WTC11 (cell line): Measurements from ENCODE around the gene CRCP. TPM values are rescaled to one million over a fixed set of nuclear protein-coding genes. Genes with fewer than 3 reads are reported as not detected.

ENCODE experiments used
- ATAC-seq: fragments of 200-7000 bp; cut with Tn5 transposase; 2 replicates; pipeline ENCODE4 v1.10.0; 2021; ENCODE audit warnings: mild to moderate bottlenecking, moderate library complexity
- CTCF ChIA-PET: fragments of 300-600 bp; sonication (Branson Sonifier 250); formaldehyde crosslinking; loops from one replicate; lab custom pipeline; 2021; ENCODE audit warnings: antibody characterized with exemption; lab: Charles Lee
- POLR2A ChIA-PET: fragments of 350-600 bp; sonication (Branson Sonifier 250); formaldehyde crosslinking; loops from one replicate; lab custom pipeline; 2021; ENCODE audit warnings: antibody characterized with exemption; lab: Charles Lee
- DNase-seq: peaks from one replicate; pipeline ENCODE4 v3.0.0; 2021; ENCODE audit warnings: low spot score
- H3K27ac Mint-ChIP-seq: 2 replicates; pipeline ENCODE4 v1.8.0; 2021; ENCODE audit warnings: mixed read lengths
- H3K27me3 Mint-ChIP-seq: 2 replicates; pipeline ENCODE4 v1.8.0; 2021; ENCODE audit warnings: low read depth, mild to moderate bottlenecking, moderate library complexity, mixed read lengths
- H3K36me3 Mint-ChIP-seq: 2 replicates; pipeline ENCODE4 v1.8.0; 2021; ENCODE audit warnings: mixed read lengths
- H3K4me1 Mint-ChIP-seq: 2 replicates; pipeline ENCODE4 v1.8.0; 2022; ENCODE audit warnings: mixed read lengths
- H3K4me3 Mint-ChIP-seq: 2 replicates; pipeline ENCODE4 v1.8.0; 2021; ENCODE audit warnings: mild to moderate bottlenecking, moderate library complexity, mixed read lengths
- H3K9me3 Mint-ChIP-seq: 2 replicates; pipeline ENCODE4 v1.8.0; 2021; ENCODE audit warnings: mixed read lengths
- GABPB1 ChIP-seq: sonication (generic); formaldehyde crosslinking; IDR thresholded peaks from 2 replicates; pipeline ENCODE4 v1.8.1; 2023; ENCODE audit warnings: mild to moderate bottlenecking, missing genetic modification reagents
- JUN ChIP-seq: sonication (generic); formaldehyde crosslinking; IDR thresholded peaks from 2 replicates; pipeline ENCODE4 v1.8.0; 2023; ENCODE audit warnings: mild to moderate bottlenecking, missing genetic modification reagents
- NR2C2 ChIP-seq: sonication (generic); formaldehyde crosslinking; IDR thresholded peaks from 2 replicates; pipeline ENCODE4 v1.8.0; 2022; ENCODE audit warnings: mild to moderate bottlenecking, missing genetic modification reagents
- RELA ChIP-seq: sonication (generic); formaldehyde crosslinking; IDR thresholded peaks from 2 replicates; pipeline ENCODE4 v1.8.1; 2022; ENCODE audit warnings: missing genetic modification reagents, mild to moderate bottlenecking, borderline replicate concordance
- SMAD3 ChIP-seq: sonication (generic); formaldehyde crosslinking; IDR thresholded peaks from 2 replicates; pipeline ENCODE4 v1.8.0; 2022; ENCODE audit warnings: missing genetic modification reagents, mild to moderate bottlenecking, borderline replicate concordance
- ZNF232 ChIP-seq: sonication (generic); formaldehyde crosslinking; IDR thresholded peaks from 2 replicates; pipeline ENCODE4 v1.8.0; 2022; ENCODE audit warnings: mild to moderate bottlenecking, missing genetic modification reagents
- ZNF317 ChIP-seq: sonication (generic); formaldehyde crosslinking; IDR thresholded peaks from 2 replicates; pipeline ENCODE4 v1.8.1; 2023; ENCODE audit warnings: low read depth, mild to moderate bottlenecking, moderate library complexity, missing genetic modification reagents, borderline replicate concordance
- total RNA-seq: library from RNA; stranded (reverse); gene quantifications from 3 replicates; pipeline ENCODE4 v1.2.3, GENCODE V29; 2021
- TF ChIP-seq, protein P1 (sequence below): fragments of 250-450 bp; sonication (Bioruptor Pico); IDR thresholded peaks from 2 replicates; pipeline ENCODE4 v1.9.0; 2021; ENCODE audit warnings: mild to moderate bottlenecking, borderline replicate concordance
- TF ChIP-seq, protein P2 (sequence below): sonication (generic); formaldehyde crosslinking; IDR thresholded peaks from 2 replicates; pipeline ENCODE4 v1.8.0; 2022; ENCODE audit warnings: mild to moderate bottlenecking, missing genetic modification reagents
- TF ChIP-seq, protein P3 (sequence below): fragments of 250-450 bp; sonication (Bioruptor Pico); IDR thresholded peaks from 2 replicates; pipeline ENCODE4 v1.8.0; 2021; ENCODE audit warnings: mild to moderate bottlenecking
- TF ChIP-seq, protein P4 (sequence below): sonication (generic); formaldehyde crosslinking; IDR thresholded peaks from 2 replicates; pipeline ENCODE4 v1.8.1; 2022; ENCODE audit warnings: missing genetic modification reagents, borderline replicate concordance

Gene CRCP
- total RNA-seq, 1 experiment from 2014 or later, result 23.3 TPM

DNA sequence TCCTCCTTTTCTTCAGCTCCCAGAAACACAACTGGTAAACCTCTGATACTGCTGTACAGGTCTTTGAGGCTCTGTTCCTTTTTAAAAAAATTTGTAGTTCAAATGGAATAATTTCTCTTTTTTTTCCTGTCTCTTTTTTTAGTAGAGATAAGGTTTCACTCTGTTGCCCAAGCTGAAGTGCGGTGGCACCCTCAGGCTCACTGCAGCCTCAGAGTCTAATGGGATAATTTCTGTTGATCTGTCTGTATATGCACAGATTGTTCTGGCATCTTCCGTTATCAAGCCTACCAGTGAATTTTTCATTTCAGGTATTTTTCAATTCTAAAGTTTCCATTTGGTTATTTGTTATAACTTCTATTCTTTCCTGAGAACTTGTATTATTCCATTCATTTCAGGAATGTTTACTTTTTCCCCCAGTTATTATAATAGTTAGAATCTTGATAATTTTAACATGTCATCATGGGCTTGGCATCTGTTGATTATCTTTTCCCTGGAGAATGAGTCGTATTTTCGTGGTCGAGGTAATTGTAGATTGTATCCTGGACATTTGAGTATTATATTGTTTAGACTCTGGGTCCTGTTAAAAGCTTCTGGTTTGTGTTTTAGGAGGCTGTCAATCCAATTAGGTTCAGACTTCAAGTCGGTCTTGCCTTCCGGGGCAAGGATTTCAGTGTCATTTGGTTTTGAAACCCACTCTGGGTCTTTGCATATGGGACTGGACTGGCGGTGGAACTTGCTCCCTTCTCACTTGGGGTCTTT, 24.5 kb downstream of the CRCP start (continued):
- TF ChIP-seq, protein P1, sequence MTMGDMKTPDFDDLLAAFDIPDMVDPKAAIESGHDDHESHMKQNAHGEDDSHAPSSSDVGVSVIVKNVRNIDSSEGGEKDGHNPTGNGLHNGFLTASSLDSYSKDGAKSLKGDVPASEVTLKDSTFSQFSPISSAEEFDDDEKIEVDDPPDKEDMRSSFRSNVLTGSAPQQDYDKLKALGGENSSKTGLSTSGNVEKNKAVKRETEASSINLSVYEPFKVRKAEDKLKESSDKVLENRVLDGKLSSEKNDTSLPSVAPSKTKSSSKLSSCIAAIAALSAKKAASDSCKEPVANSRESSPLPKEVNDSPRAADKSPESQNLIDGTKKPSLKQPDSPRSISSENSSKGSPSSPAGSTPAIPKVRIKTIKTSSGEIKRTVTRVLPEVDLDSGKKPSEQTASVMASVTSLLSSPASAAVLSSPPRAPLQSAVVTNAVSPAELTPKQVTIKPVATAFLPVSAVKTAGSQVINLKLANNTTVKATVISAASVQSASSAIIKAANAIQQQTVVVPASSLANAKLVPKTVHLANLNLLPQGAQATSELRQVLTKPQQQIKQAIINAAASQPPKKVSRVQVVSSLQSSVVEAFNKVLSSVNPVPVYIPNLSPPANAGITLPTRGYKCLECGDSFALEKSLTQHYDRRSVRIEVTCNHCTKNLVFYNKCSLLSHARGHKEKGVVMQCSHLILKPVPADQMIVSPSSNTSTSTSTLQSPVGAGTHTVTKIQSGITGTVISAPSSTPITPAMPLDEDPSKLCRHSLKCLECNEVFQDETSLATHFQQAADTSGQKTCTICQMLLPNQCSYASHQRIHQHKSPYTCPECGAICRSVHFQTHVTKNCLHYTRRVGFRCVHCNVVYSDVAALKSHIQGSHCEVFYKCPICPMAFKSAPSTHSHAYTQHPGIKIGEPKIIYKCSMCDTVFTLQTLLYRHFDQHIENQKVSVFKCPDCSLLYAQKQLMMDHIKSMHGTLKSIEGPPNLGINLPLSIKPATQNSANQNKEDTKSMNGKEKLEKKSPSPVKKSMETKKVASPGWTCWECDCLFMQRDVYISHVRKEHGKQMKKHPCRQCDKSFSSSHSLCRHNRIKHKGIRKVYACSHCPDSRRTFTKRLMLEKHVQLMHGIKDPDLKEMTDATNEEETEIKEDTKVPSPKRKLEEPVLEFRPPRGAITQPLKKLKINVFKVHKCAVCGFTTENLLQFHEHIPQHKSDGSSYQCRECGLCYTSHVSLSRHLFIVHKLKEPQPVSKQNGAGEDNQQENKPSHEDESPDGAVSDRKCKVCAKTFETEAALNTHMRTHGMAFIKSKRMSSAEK (CRISPR knock-in tag), result no peak
- TF ChIP-seq, protein P2, sequence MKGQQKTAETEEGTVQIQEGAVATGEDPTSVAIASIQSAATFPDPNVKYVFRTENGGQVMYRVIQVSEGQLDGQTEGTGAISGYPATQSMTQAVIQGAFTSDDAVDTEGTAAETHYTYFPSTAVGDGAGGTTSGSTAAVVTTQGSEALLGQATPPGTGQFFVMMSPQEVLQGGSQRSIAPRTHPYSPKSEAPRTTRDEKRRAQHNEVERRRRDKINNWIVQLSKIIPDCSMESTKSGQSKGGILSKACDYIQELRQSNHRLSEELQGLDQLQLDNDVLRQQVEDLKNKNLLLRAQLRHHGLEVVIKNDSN (CRISPR knock-in tag), result no peak
- no peak for TF ChIP-seq JUN
- TF ChIP-seq, all 79 proteins: peak for 0

DNA sequence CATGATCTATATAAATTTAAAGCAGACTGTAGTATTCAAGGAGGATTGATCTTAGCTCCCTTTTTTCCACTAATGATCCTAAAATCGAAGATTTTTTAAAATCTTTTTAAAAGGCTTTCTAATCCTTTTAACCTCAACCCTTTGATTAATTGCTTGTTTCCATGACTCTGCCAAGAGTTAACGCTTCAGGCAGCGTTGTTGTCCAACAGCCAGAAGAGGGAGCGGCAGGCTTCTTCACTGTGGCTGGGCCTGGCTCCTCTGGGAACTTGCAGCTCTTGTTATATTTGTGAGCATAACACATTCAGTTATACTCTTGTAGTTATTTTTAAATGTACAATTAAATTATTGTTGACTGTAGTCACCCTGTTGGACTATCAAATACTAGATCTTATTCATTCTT, 26.3 kb downstream of the CRCP start:
- Mint-ChIP-seq H3K27me3 (no peaks in the 10 kb centered on the region), H3K4me1 (no peaks in the 10 kb centered on the region), H3K9me3 (no peaks in the 10 kb centered on the region), H3K4me3 (no peak overlapping the region), H3K27ac (no peak overlapping the region; the same call in 1 of the 2 replicates), H3K36me3 (peaks cover 42% of the 10 kb centered on the region)
- ATAC-seq, result peak; percentile 67; the same call in 1 of the 2 replicates
- DNase-seq, result peak; percentile 46
- TF ChIP-seq, protein P3, sequence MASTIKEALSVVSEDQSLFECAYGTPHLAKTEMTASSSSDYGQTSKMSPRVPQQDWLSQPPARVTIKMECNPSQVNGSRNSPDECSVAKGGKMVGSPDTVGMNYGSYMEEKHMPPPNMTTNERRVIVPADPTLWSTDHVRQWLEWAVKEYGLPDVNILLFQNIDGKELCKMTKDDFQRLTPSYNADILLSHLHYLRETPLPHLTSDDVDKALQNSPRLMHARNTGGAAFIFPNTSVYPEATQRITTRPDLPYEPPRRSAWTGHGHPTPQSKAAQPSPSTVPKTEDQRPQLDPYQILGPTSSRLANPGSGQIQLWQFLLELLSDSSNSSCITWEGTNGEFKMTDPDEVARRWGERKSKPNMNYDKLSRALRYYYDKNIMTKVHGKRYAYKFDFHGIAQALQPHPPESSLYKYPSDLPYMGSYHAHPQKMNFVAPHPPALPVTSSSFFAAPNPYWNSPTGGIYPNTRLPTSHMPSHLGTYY (CRISPR knock-in tag), result no peak
- TF ChIP-seq ZNF232 (CRISPR knock-in tag), result no peak
- TF ChIP-seq ZNF317 (CRISPR knock-in tag), result no peak
- TF ChIP-seq, protein P4, sequence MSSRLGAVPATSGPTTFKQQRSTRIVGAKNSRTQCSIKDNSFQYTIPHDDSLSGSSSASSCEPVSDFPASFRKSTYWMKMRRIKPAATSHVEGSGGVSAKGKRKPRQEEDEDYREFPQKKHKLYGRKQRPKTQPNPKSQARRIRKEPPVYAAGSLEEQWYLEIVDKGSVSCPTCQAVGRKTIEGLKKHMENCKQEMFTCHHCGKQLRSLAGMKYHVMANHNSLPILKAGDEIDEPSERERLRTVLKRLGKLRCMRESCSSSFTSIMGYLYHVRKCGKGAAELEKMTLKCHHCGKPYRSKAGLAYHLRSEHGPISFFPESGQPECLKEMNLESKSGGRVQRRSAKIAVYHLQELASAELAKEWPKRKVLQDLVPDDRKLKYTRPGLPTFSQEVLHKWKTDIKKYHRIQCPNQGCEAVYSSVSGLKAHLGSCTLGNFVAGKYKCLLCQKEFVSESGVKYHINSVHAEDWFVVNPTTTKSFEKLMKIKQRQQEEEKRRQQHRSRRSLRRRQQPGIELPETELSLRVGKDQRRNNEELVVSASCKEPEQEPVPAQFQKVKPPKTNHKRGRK (CRISPR knock-in tag), result no peak
- TF ChIP-seq SMAD3, result no peak
- TF ChIP-seq NR2C2, result no peak
- no peak for TF ChIP-seq RELA (CRISPR knock-in tag)
- CTCF ChIA-PET, result interaction anchor here (0.6 to 1.7 kb wide), 3 partner anchors 14 to 273 kb away, joined by 3 to 9 read pairs (median 6); no protein-coding TSS in a partner anchor
- POLR2A ChIA-PET, result no interaction called here

DNA sequence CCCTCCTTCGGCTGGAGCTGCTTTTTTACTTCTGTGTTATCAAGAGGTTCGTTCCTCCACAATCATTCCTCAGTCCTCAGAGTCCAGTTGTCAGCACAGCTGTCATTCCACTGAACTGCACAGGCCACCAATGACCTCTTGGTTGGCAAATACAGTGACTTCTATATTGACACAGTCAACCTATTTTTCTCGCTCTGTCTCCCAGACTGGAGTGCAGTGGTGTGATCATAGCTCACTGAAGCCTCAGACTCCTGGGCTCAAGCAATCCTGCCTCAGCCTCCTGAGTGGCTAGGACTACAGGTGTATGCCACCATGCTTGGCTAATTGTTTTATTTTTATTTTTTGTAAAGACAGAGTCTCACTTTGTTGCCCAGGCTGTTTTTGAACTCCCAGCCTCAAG, 27.7 kb downstream of the CRCP start:
- ChIA-PET POLR2A (no interaction called here), CTCF (no interaction called here)
- H3K27ac Mint-ChIP-seq, result no peak overlapping the region; the same call in 1 of the 2 replicates
- H3K27me3 Mint-ChIP-seq, result no peaks in the 10 kb centered on the region
- no peak for ATAC-seq
- no peaks in the 10 kb centered on the region for H3K4me1 Mint-ChIP-seq
- TF ChIP-seq GABPB1 (CRISPR knock-in tag), result 0 out of 2 replicates have a peak, but pooled peaks have one; percentile 23
- TF ChIP-seq, protein P2 (CRISPR knock-in tag), result no peak
- H3K36me3 Mint-ChIP-seq, result peaks cover 47% of the 10 kb centered on the region
- DNase-seq, result no peak
- H3K4me3 Mint-ChIP-seq, result no peak overlapping the region
- no peaks in the 10 kb centered on the region for H3K9me3 Mint-ChIP-seq
